ENCODE data around the gene PON3.
A peak's percentile ranks its signal among the peaks of the same experiment; 100 is the strongest.

Gene PON3

GRCh38 chr7:95396136-95397032 is at the start of gene PON3:
Gene PON3 (minus strand): TSS chr7:95396375. CDS start chr7:95396350, 25 bp downstream.
- peak; percentile 10 for DNase-seq

- DNase-seq: no peak
These were observed 48.6 kb upstream of the PON3 start for GRCh38 chr7:95444796-95445195.

- no peak for DNase-seq
These were observed 45.1 kb upstream of the PON3 start for GRCh38 chr7:95441042-95441823.

GRCh38 chr7:95440394-95441038 is 44.3 kb upstream of the PON3 start:
- DNase-seq: no peak

GRCh38 chr7:95436407-95436806 is 40.2 kb upstream of the PON3 start:
- no peak for DNase-seq

GRCh38 chr7:95435422-95435780 is 39.2 kb upstream of the PON3 start:
- DNase-seq: no peak

- peak; percentile 77 for DNase-seq
These were observed 38.6 kb upstream of the PON3 start, which contains the start of gene PON2 for GRCh38 chr7:95434557-95435421. Gene PON2 (minus strand): TSS chr7:95435028. CDS start chr7:95434951, 77 bp downstream.

GRCh38 chr7:95433952-95434556 is 37.9 kb upstream of the PON3 start:
- DNase-seq: no peak

GRCh38 chr7:95433129-95433528 is 37.0 kb upstream of the PON3 start:
- no peak for DNase-seq

GRCh38 chr7:95432606-95433005 is 36.4 kb upstream of the PON3 start:
- no peak for DNase-seq

GRCh38 chr7:95430864-95431263 is 34.7 kb upstream of the PON3 start:
- DNase-seq: no peak

GRCh38 chr7:95429241-95429990 is 33.2 kb upstream of the PON3 start:
- DNase-seq: no peak

GRCh38 chr7:95427914-95428516 is 31.8 kb upstream of the PON3 start:
- DNase-seq: no peak

- no peak for DNase-seq
These were observed 31.0 kb upstream of the PON3 start for GRCh38 chr7:95427166-95427565.

- DNase-seq: no peak
These were observed 29.5 kb upstream of the PON3 start for GRCh38 chr7:95425694-95426093.

GRCh38 chr7:95424716-95425115 is 28.5 kb upstream of the PON3 start:
- no peak for DNase-seq

GRCh38 chr7:95421847-95422444 is 25.8 kb upstream of the PON3 start:
- DNase-seq: no peak

GRCh38 chr7:95421000-95421846 is 25.0 kb upstream of the PON3 start:
- DNase-seq: no peak

- no peak for DNase-seq
These were observed 15.9 kb upstream of the PON3 start for GRCh38 chr7:95412075-95412474.

Data from inflammatory macrophage treated with lipopolysaccharide for 4 hours (primary cell).